Esophagus squamous epithelium (tissue), 5 donors: ENCODE results near the gene ST8SIA2. TPM values are rescaled to one million over a fixed set of nuclear protein-coding genes. Genes with fewer than 3 reads are reported as not detected.

Source experiments
- DNase-seq: peaks from one replicate; lab custom pipeline; 2025; lab: John Stamatoyannopoulos, UW
- H3K27ac ChIP-seq, 4 donors: fragments of 200-600 bp; sonication (generic); one replicate each; pipeline ENCODE4 v1.5.1; 2016 to 2019; ENCODE audit warnings: mild to moderate bottlenecking in 1 of 4
- H3K27me3 ChIP-seq, 4 donors: fragments of 200-600 bp; sonication (generic); 1 replicate in 3 of 4; 2 replicates in 1 of 4; pipeline versions ENCODE4 v1.5.1 to v1.6.0; 2017 to 2021; ENCODE audit warnings: antibody characterized with exemption in 1 of 4
- H3K36me3 ChIP-seq, 3 donors: fragments of 200-600 bp; sonication (generic); one replicate each; pipeline ENCODE4 v1.5.1; 2016 to 2019
- H3K4me1 ChIP-seq, 3 donors: fragments of 200-600 bp; sonication (generic); one replicate each; pipeline ENCODE4 v1.5.1; 2017 to 2019
- H3K4me3 ChIP-seq, 4 donors: fragments of 200-600 bp; sonication (generic); 1 replicate in 3 of 4; 2 replicates in 1 of 4; pipeline ENCODE4 v1.5.1; 2016 to 2019; ENCODE audit warnings: mild to moderate bottlenecking in 2 of 4, moderate library complexity in 1 of 4
- H3K9me3 ChIP-seq, 3 donors: fragments of 200-600 bp; sonication (generic); one replicate each; pipeline ENCODE4 v1.5.1; 2016 to 2019
- POLR2A ChIP-seq, 4 donors: fragments of 450-650 bp; IDR thresholded peaks; one replicate each; pipeline ENCODE4 v1.6.1; 2017; ENCODE audit warnings: antibody characterized with exemption in 4 of 4, mild to moderate bottlenecking in 4 of 4, moderate library complexity in 3 of 4
- WGBS, 2 donors: methylation state at CpG; one replicate each; pipeline ENCODE4 v1.1.5; 2018; 5-methylcytosine and 5-hydroxymethylcytosine counted together
- intact Hi-C: fragments of 100-400 bp; cut with DNase I; formaldehyde crosslinking; loops from one replicate; pipeline ENCODE4 v1.15.0; 2022
- total RNA-seq, 4 donors: library from RNA; depleted of rRNA; stranded (reverse); fragments of >200 nt; gene quantifications; one replicate each; pipeline ENCODE4 v1.1.0, GENCODE V29; 2016
- TF ChIP-seq, protein P1 (sequence below), 6 experiments: fragments of 450-650 bp in 4 of 6; fragments of 200-600 bp in 2 of 6; sonication (generic) in 2 of 6; IDR thresholded peaks; one replicate each; pipeline ENCODE4 v1.5.1; 2016 to 2019; ENCODE audit warnings: antibody characterized with exemption in 6 of 6, mild to moderate bottlenecking in 4 of 6, moderate library complexity in 4 of 6
- donor health status: DM: yes; HTN: yes; CAD: no.

ST8SIA2 gene
- total RNA-seq, 4 donors from 2014 or later = not detected

DNA sequence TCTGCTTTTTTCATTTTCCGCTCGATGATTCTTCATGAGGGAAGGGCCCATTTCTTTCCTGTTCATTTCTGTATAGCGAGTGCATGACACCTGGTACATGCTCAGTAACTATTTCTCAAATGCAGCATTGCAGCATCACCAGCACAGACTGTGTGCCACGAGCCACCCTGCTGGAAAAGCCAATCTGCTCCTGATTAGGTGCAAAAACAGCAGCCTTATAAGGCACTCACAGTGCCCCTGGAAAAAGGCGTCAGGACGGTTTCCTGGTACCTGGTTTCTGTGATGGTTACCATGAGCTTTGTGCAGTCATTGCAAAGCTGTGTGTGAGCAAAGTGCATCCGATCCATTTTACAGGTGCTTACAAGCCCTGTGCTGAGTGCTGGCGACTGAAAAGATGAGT lies 15.8 kb downstream of the ST8SIA2 start:
- intact Hi-C loops = no loop called here
- no peak for TF ChIP-seq POLR2A (IDR thresholded peaks at IDR 0.05)
- TF ChIP-seq, protein P1, sequence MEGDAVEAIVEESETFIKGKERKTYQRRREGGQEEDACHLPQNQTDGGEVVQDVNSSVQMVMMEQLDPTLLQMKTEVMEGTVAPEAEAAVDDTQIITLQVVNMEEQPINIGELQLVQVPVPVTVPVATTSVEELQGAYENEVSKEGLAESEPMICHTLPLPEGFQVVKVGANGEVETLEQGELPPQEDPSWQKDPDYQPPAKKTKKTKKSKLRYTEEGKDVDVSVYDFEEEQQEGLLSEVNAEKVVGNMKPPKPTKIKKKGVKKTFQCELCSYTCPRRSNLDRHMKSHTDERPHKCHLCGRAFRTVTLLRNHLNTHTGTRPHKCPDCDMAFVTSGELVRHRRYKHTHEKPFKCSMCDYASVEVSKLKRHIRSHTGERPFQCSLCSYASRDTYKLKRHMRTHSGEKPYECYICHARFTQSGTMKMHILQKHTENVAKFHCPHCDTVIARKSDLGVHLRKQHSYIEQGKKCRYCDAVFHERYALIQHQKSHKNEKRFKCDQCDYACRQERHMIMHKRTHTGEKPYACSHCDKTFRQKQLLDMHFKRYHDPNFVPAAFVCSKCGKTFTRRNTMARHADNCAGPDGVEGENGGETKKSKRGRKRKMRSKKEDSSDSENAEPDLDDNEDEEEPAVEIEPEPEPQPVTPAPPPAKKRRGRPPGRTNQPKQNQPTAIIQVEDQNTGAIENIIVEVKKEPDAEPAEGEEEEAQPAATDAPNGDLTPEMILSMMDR (IDR thresholded peaks at IDR 0.05) = no peak
- no peak overlapping the region for H3K27ac ChIP-seq
- H3K4me1 ChIP-seq = no peaks in the 10 kb centered on the region
- 83 to 86% methylated on average over 8 of the region's 8 CpGs for WGBS, 2 donors
- no peak for DNase-seq
- no peak overlapping the region for H3K4me3 ChIP-seq
- H3K36me3 ChIP-seq = no peaks in the 10 kb centered on the region
- no peaks in the 10 kb centered on the region for H3K9me3 ChIP-seq
- H3K27me3 ChIP-seq = peaks cover 0 to 45% (median 0%) of the 10 kb centered on the region in 4 donors

DNA sequence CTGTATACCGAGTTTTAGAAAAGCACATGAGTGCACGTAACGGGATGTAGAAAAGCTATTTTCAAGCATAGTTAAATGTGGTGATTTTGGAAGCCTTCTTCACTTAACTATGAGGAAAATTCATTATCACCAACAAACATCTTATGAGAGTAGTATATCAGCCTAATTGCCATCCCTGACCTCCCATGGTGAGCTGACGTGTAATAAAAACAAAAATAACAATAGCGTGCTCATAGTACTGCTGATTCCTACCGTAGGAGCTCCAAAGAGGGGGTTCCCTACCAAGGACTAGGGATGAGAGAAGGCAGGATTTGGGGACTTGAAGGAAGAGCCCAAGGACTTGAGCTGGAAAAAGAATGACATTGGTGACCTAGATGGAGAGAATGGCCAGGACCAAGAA lies 16.9 kb downstream of the ST8SIA2 start:
- no peak overlapping the region for H3K4me3 ChIP-seq
- H3K4me1 ChIP-seq = no peaks in the 10 kb centered on the region
- WGBS, 2 donors = 90 to 94% methylated on average over 6 of the region's 6 CpGs
- peaks cover 0 to 55% (median 0%) of the 10 kb centered on the region in 4 donors for H3K27me3 ChIP-seq
- DNase-seq = no peak
- H3K9me3 ChIP-seq = no peaks in the 10 kb centered on the region
- H3K36me3 ChIP-seq = no peaks in the 10 kb centered on the region
- no peak for TF ChIP-seq POLR2A (IDR thresholded peaks at IDR 0.05)
- TF ChIP-seq, protein P1 (IDR thresholded peaks at IDR 0.05) = no peak
- intact Hi-C loops = no loop called here
- H3K27ac ChIP-seq = no peak overlapping the region

DNA sequence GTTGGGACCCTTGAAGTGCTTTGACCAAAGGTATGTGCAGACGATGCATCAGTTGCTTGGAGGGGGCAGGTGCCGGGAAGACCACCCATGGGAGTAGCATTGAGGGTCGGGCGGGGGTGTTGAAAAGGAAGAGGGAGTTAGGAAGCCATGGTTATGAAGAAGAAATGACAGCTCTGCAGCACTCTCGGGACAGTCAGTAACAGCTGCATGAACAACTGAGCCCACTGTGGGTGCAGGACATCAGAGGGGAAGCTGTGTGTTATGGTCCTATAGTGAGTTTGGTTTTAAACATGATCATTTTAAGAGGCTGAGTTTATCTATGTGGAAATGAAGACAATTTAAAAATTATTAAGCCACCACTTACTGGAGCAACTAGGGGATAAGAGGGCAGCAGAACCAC lies 17.6 kb downstream of the ST8SIA2 start:
- Histone ChIP-seq H3K4me3 (no peak overlapping the region), H3K36me3 (no peaks in the 10 kb centered on the region), H3K4me1 (no peaks in the 10 kb centered on the region), H3K9me3 (no peaks in the 10 kb centered on the region), H3K27ac (no peak overlapping the region), H3K27me3 (peaks cover 0 to 55% (median 0%) of the 10 kb centered on the region in 4 donors)
- WGBS, 2 donors = 82 to 84% methylated on average over 5 of the region's 5 CpGs
- no peak for DNase-seq
- intact Hi-C loops = no loop called here
- no peak for TF ChIP-seq POLR2A (IDR thresholded peaks at IDR 0.05)
- TF ChIP-seq, protein P1 (IDR thresholded peaks at IDR 0.05) = no peak

DNA sequence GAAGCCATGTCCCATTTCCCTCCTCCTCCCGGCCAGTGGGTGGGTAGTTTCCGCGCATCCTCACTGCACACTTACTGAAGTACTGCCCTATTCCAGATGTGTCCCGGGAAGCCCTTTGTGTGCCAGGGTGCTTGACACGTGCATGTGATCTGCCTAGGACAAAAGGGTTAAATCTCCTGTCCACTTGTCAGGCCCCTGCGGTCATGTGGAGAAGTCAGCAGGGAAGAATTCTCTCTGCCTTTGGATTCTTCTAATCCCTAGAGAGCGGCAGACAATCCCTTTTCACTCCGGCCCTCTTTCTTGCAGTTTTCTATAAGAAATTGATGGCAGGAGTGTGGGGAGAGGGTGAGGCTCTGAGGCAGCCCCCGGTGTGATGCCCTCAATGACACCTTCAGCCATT lies 19.8 kb downstream of the ST8SIA2 start:
- H3K27me3 ChIP-seq = peaks cover 0 to 55% (median 0%) of the 10 kb centered on the region in 4 donors
- no peak for DNase-seq
- intact Hi-C loops = no loop called here
- no peaks in the 10 kb centered on the region for H3K4me1 ChIP-seq
- no peak overlapping the region for H3K27ac ChIP-seq
- H3K9me3 ChIP-seq = no peaks in the 10 kb centered on the region
- H3K4me3 ChIP-seq = no peak overlapping the region
- H3K36me3 ChIP-seq = no peaks in the 10 kb centered on the region
- 67 to 74% methylated on average over 8 to 9 of the region's 9 CpGs for WGBS, 2 donors
- TF ChIP-seq, protein P1 (IDR thresholded peaks at IDR 0.05) = no peak
- TF ChIP-seq POLR2A (IDR thresholded peaks at IDR 0.05) = no peak

DNA sequence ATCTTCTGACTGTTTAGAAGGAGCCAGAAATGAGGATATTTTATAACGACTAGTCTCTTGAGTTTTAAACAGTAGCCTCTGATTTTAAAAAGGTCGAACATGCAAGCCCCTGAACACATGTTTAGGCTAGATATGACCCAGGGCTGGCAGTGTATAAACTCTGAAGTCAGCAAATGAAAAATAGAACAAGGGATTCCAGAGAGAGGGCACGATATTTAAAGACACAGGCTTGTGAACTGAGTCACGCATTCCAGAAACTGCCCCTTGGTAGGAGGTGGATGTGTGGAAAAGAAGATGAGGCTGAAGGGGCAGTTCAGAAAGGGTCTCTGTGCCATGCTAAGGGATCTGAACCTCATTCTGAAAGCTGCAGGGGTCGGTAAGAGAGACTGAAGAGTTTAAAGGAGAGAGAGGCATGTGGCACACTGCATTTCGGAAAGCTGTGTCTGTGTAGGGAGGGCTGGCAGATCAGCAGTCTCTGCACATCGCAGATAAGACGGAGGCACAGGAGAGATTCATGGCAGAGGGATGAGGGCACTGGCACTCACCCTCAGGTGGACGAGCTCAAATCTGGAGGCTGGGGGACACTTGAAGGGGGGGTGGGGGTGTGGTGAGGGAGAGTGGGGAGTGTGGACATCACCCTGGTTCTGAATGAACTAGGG lies 22.1 kb downstream of the ST8SIA2 start:
- no peak overlapping the region for H3K4me3 ChIP-seq
- TF ChIP-seq, protein P1 (IDR thresholded peaks at IDR 0.05) = no peak
- TF ChIP-seq POLR2A (IDR thresholded peaks at IDR 0.05) = no peak
- H3K9me3 ChIP-seq = no peaks in the 10 kb centered on the region
- H3K27me3 ChIP-seq = peaks cover 0 to 47% (median 0%) of the 10 kb centered on the region in 4 donors
- 64 to 74% methylated on average over 8 to 9 of the region's 9 CpGs for WGBS, 2 donors
- DNase-seq = no peak
- H3K36me3 ChIP-seq = no peaks in the 10 kb centered on the region
- H3K4me1 ChIP-seq = no peaks in the 10 kb centered on the region
- no peak overlapping the region for H3K27ac ChIP-seq
- intact Hi-C loops = no loop called here
